ENCODE data around the gene TRIM51. TPM values are rescaled to one million over a fixed set of nuclear protein-coding genes. Genes with fewer than 3 reads are reported as not detected.
"Not testable (repeated sequence)": the region's sequence is repeated elsewhere in the genome, so short reads cannot be mapped to it uniquely, and the experiment has no call there.

Gene TRIM51
- total RNA-seq = not detected

GRCh38 chr11:55882997-55883396 lies at the start of gene TRIM51:
Gene TRIM51, plus strand, starts transcription at chr11:55883297. Its CDS starts 2,132 bp downstream, at chr11:55885429.
- H3K27me3 Mint-ChIP-seq; H3K4me1 Mint-ChIP-seq; H3K27ac Mint-ChIP-seq; H3K36me3 Mint-ChIP-seq (ENCODE audit: low read depth); POLR2A ChIA-PET; H3K4me3 Mint-ChIP-seq; H3K9me3 Mint-ChIP-seq; DNase-seq; CTCF ChIA-PET: not testable (repeated sequence)

- Mint-ChIP-seq H3K27ac (no peak within 1 kb of the TSS), H3K4me3 (no peak within 1 kb of the TSS), H3K27me3 (no peaks in the 10 kb centered on the region), H3K9me3 (peaks cover 18% of the 10 kb centered on the region), H3K4me1 (no peaks in the 10 kb centered on the region), H3K36me3 (ENCODE audit: low read depth) (no peaks in the 10 kb centered on the region)
- DNase-seq = no peak
- CTCF ChIA-PET = no interaction called here
- POLR2A ChIA-PET = no interaction called here
These were observed 44.6 kb upstream of the TRIM51 start, which contains the start of gene OR5D16 for GRCh38 chr11:55838452-55838851. Gene OR5D16, plus strand, starts transcription at chr11:55838752. Its CDS starts 0 bp downstream, at chr11:55838752.

- ChIA-PET POLR2A (no interaction called here), CTCF (no interaction called here)
- Mint-ChIP-seq H3K36me3 (ENCODE audit: low read depth) (no peaks in the 10 kb centered on the region), H3K4me3 (no peak overlapping the region), H3K4me1 (no peaks in the 10 kb centered on the region), H3K27me3 (no peaks in the 10 kb centered on the region), H3K27ac (no peak overlapping the region), H3K9me3 (peaks cover 4% of the 10 kb centered on the region)
- no peak for DNase-seq
These were observed 35.6 kb upstream of the TRIM51 start for GRCh38 chr11:55847453-55847852.

- no peak overlapping the region for H3K27ac Mint-ChIP-seq
- DNase-seq = no peak
- ChIA-PET CTCF (no interaction called here), POLR2A (no interaction called here)
- no peak overlapping the region for H3K4me3 Mint-ChIP-seq
- H3K4me1 Mint-ChIP-seq = no peaks in the 10 kb centered on the region
- no peaks in the 10 kb centered on the region for H3K27me3 Mint-ChIP-seq
- H3K9me3 Mint-ChIP-seq = peaks cover 11% of the 10 kb centered on the region
- no peaks in the 10 kb centered on the region for H3K36me3 Mint-ChIP-seq (ENCODE audit: low read depth)
These were observed 34.1 kb upstream of the TRIM51 start for GRCh38 chr11:55849037-55849436.

GRCh38 chr11:55852141-55852540 lies 31.0 kb upstream of the TRIM51 start:
- H3K27me3 Mint-ChIP-seq = no peaks in the 10 kb centered on the region
- H3K9me3 Mint-ChIP-seq = peaks cover 13% of the 10 kb centered on the region
- no peaks in the 10 kb centered on the region for H3K36me3 Mint-ChIP-seq (ENCODE audit: low read depth)
- DNase-seq = no peak
- CTCF ChIA-PET = no interaction called here
- no peaks in the 10 kb centered on the region for H3K4me1 Mint-ChIP-seq
- POLR2A ChIA-PET = no interaction called here
- H3K27ac Mint-ChIP-seq = no peak overlapping the region
- H3K4me3 Mint-ChIP-seq = no peak overlapping the region

GRCh38 chr11:55854704-55855103 lies 28.4 kb upstream of the TRIM51 start:
- no peak overlapping the region for H3K27ac Mint-ChIP-seq
- no peaks in the 10 kb centered on the region for H3K4me1 Mint-ChIP-seq
- no peaks in the 10 kb centered on the region for H3K36me3 Mint-ChIP-seq (ENCODE audit: low read depth)
- no peaks in the 10 kb centered on the region for H3K27me3 Mint-ChIP-seq
- ChIA-PET CTCF (no interaction called here), POLR2A (no interaction called here)
- DNase-seq = no peak
- H3K4me3 Mint-ChIP-seq = no peak overlapping the region
- H3K9me3 Mint-ChIP-seq = peaks cover 13% of the 10 kb centered on the region

GRCh38 chr11:55867354-55867753 lies 15.7 kb upstream of the TRIM51 start:
- H3K4me3 Mint-ChIP-seq; POLR2A ChIA-PET; H3K27ac Mint-ChIP-seq; H3K27me3 Mint-ChIP-seq; H3K36me3 Mint-ChIP-seq (ENCODE audit: low read depth); H3K4me1 Mint-ChIP-seq; H3K9me3 Mint-ChIP-seq; CTCF ChIA-PET; DNase-seq: not testable (repeated sequence)

- CTCF ChIA-PET; POLR2A ChIA-PET; H3K9me3 Mint-ChIP-seq; H3K27ac Mint-ChIP-seq; H3K27me3 Mint-ChIP-seq; DNase-seq; H3K4me1 Mint-ChIP-seq; H3K36me3 Mint-ChIP-seq (ENCODE audit: low read depth); H3K4me3 Mint-ChIP-seq: not testable (repeated sequence)
These were observed 10.4 kb upstream of the TRIM51 start for GRCh38 chr11:55872731-55873130.

GRCh38 chr11:55873146-55873545 lies 10.0 kb upstream of the TRIM51 start:
- H3K36me3 Mint-ChIP-seq (ENCODE audit: low read depth); H3K27ac Mint-ChIP-seq; H3K4me3 Mint-ChIP-seq; H3K4me1 Mint-ChIP-seq; DNase-seq; H3K9me3 Mint-ChIP-seq; CTCF ChIA-PET; POLR2A ChIA-PET; H3K27me3 Mint-ChIP-seq: not testable (repeated sequence)

GRCh38 chr11:55884995-55885394 lies 1.9 kb downstream of the TRIM51 start:
- DNase-seq; H3K4me3 Mint-ChIP-seq; H3K36me3 Mint-ChIP-seq (ENCODE audit: low read depth); CTCF ChIA-PET; H3K27me3 Mint-ChIP-seq; H3K9me3 Mint-ChIP-seq; H3K27ac Mint-ChIP-seq; POLR2A ChIA-PET; H3K4me1 Mint-ChIP-seq: not testable (repeated sequence)

GRCh38 chr11:55885481-55885880 lies 2.4 kb downstream of the TRIM51 start:
- H3K4me3 Mint-ChIP-seq; H3K27ac Mint-ChIP-seq; CTCF ChIA-PET; H3K36me3 Mint-ChIP-seq (ENCODE audit: low read depth); POLR2A ChIA-PET; H3K4me1 Mint-ChIP-seq; H3K9me3 Mint-ChIP-seq; H3K27me3 Mint-ChIP-seq; DNase-seq: not testable (repeated sequence)

GRCh38 chr11:55895216-55895615 lies 12.1 kb downstream of the TRIM51 start:
- Mint-ChIP-seq H3K27ac (no peak overlapping the region), H3K27me3 (no peaks in the 10 kb centered on the region), H3K4me3 (no peak overlapping the region), H3K36me3 (ENCODE audit: low read depth) (no peaks in the 10 kb centered on the region), H3K9me3 (peaks cover 9% of the 10 kb centered on the region), H3K4me1 (no peaks in the 10 kb centered on the region)
- no peak for DNase-seq
- ChIA-PET CTCF (no interaction called here), POLR2A (no interaction called here)

GRCh38 chr11:55902308-55902707 lies 19.2 kb downstream of the TRIM51 start:
- DNase-seq = no peak
- Mint-ChIP-seq H3K4me3 (no peak overlapping the region), H3K4me1 (no peaks in the 10 kb centered on the region), H3K27ac (no peak overlapping the region), H3K36me3 (ENCODE audit: low read depth) (no peaks in the 10 kb centered on the region), H3K27me3 (no peaks in the 10 kb centered on the region), H3K9me3 (peaks cover 17% of the 10 kb centered on the region)
- ChIA-PET CTCF (no interaction called here), POLR2A (no interaction called here)

GRCh38 chr11:55914482-55914881 lies 31.4 kb downstream of the TRIM51 start, which contains the start of gene OR5W2:
Gene OR5W2, minus strand, starts transcription at chr11:55914582. Its CDS starts 0 bp downstream, at chr11:55914582.
- Mint-ChIP-seq H3K36me3 (ENCODE audit: low read depth) (no peaks in the 10 kb centered on the region), H3K27me3 (no peaks in the 10 kb centered on the region), H3K4me3 (no peak within 1 kb of the TSS), H3K27ac (no peak within 1 kb of the TSS), H3K9me3 (peaks cover 3% of the 10 kb centered on the region), H3K4me1 (no peaks in the 10 kb centered on the region)
- ChIA-PET POLR2A (no interaction called here), CTCF (no interaction called here)
- DNase-seq = no peak

GRCh38 chr11:55920537-55920936 lies 37.4 kb downstream of the TRIM51 start:
- POLR2A ChIA-PET = no interaction called here
- no peaks in the 10 kb centered on the region for H3K36me3 Mint-ChIP-seq (ENCODE audit: low read depth)
- no peaks in the 10 kb centered on the region for H3K4me1 Mint-ChIP-seq
- peaks cover 8% of the 10 kb centered on the region for H3K9me3 Mint-ChIP-seq
- H3K4me3 Mint-ChIP-seq = no peak overlapping the region
- CTCF ChIA-PET = no interaction called here
- DNase-seq = no peak
- no peak overlapping the region for H3K27ac Mint-ChIP-seq
- no peaks in the 10 kb centered on the region for H3K27me3 Mint-ChIP-seq

All from activated CD4-positive, alpha-beta T cell treated with anti-CD3 and anti-CD28 coated beads, Interleukin-2, amount 10 ng/mL, durations not matched to agents 7 days and 5 days (primary cell).